ENCODE measurements around the gene ANO8. TPM values are rescaled to one million over a fixed set of nuclear protein-coding genes. Genes with fewer than 3 reads are reported as not detected.

ANO8 gene
- total and polyA plus RNA-seq, 2 donors from 2014 or later = 3.0 to 12.1 TPM

GRCh38 chr19:17321655-17322489 lies 12.8 kb downstream of the ANO8 start:
- Histone ChIP-seq H3K9ac (ENCODE audit: low read length in 3 of 3) (no peak overlapping the region), H3K27ac (ENCODE audit: low read depth in 2 of 2, low read length in 2 of 2) (no peak overlapping the region), H3K36me3 (ENCODE audit: control insufficient read depth in 2 of 3, insufficient read depth in 3 of 3, low read length in 3 of 3) (peaks cover 0 to 5% (median 0%) of the 10 kb centered on the region in 3 donors), H3K27me3 (ENCODE audit: control insufficient read depth, insufficient read depth, low read length) (no peaks in the 10 kb centered on the region), H3K4me1 (ENCODE audit: control insufficient read depth in 2 of 3, insufficient read depth in 2 of 3, low read depth in 1 of 3, low read length in 3 of 3) (no peaks in the 10 kb centered on the region), H3K4me3 (ENCODE audit: low read length in 3 of 3) (no peak overlapping the region), H3K9me3 (ENCODE audit: control insufficient read depth in 2 of 3, insufficient read depth in 1 of 3, low read length in 3 of 3) (no peaks in the 10 kb centered on the region)
- DNase-seq (no peak), FAIRE-seq (no peak)
- TF ChIP-seq CTCF (IDR thresholded peaks at IDR 0.05; ENCODE audit: borderline replicate concordance, extremely low read depth, insufficient read depth) = no peak
- intact Hi-C loops (cut with DNase I) = no loop called here

- no peaks in the 10 kb centered on the region for H3K27me3 ChIP-seq (ENCODE audit: control insufficient read depth, insufficient read depth, low read length)
- DNase-seq (no peak), FAIRE-seq (no peak)
- no peak overlapping the region for H3K27ac ChIP-seq (ENCODE audit: low read depth in 2 of 2, low read length in 2 of 2)
- H3K36me3 ChIP-seq (ENCODE audit: control insufficient read depth in 2 of 3, insufficient read depth in 3 of 3, low read length in 3 of 3) = peaks cover 0 to 7% (median 6%) of the 10 kb centered on the region in 3 donors
- intact Hi-C loops (cut with DNase I) = no loop called here
- H3K4me3 ChIP-seq (ENCODE audit: low read length in 3 of 3) = no peak overlapping the region
- H3K4me1 ChIP-seq (ENCODE audit: control insufficient read depth in 2 of 3, insufficient read depth in 2 of 3, low read depth in 1 of 3, low read length in 3 of 3) = no peaks in the 10 kb centered on the region
- no peaks in the 10 kb centered on the region for H3K9me3 ChIP-seq (ENCODE audit: control insufficient read depth in 2 of 3, insufficient read depth in 1 of 3, low read length in 3 of 3)
- TF ChIP-seq CTCF (IDR thresholded peaks at IDR 0.05; ENCODE audit: borderline replicate concordance, extremely low read depth, insufficient read depth) = no peak
- no peak overlapping the region for H3K9ac ChIP-seq (ENCODE audit: low read length in 3 of 3)
Observed at GRCh38 chr19:17320435-17320834, 14.2 kb downstream of the ANO8 start.

GRCh38 chr19:17319473-17320238 lies 15.0 kb downstream of the ANO8 start:
- H3K36me3 ChIP-seq (ENCODE audit: control insufficient read depth in 2 of 3, insufficient read depth in 3 of 3, low read length in 3 of 3) = peaks cover 0 to 9% (median 7%) of the 10 kb centered on the region in 3 donors
- TF ChIP-seq CTCF (IDR thresholded peaks at IDR 0.05; ENCODE audit: borderline replicate concordance, extremely low read depth, insufficient read depth) = no peak
- H3K9ac ChIP-seq (ENCODE audit: low read length in 3 of 3) = no peak overlapping the region
- no peaks in the 10 kb centered on the region for H3K9me3 ChIP-seq (ENCODE audit: control insufficient read depth in 2 of 3, insufficient read depth in 1 of 3, low read length in 3 of 3)
- no peak for DNase-seq
- no peaks in the 10 kb centered on the region for H3K4me1 ChIP-seq (ENCODE audit: control insufficient read depth in 2 of 3, insufficient read depth in 2 of 3, low read depth in 1 of 3, low read length in 3 of 3)
- intact Hi-C loops (cut with DNase I) = no loop called here
- no peak overlapping the region for H3K4me3 ChIP-seq (ENCODE audit: low read length in 3 of 3)
- H3K27me3 ChIP-seq (ENCODE audit: control insufficient read depth, insufficient read depth, low read length) = no peaks in the 10 kb centered on the region
- no peak for FAIRE-seq
- no peak overlapping the region for H3K27ac ChIP-seq (ENCODE audit: low read depth in 2 of 2, low read length in 2 of 2)
